ENCODE measurements around the gene FOXQ1. TPM values are rescaled to one million over a fixed set of nuclear protein-coding genes. Genes with fewer than 3 reads are reported as not detected.

Gene FOXQ1
- total and polyA plus RNA-seq, 2 of the 13 experiments (the other 11 are each of a cell fraction or from before 2014, with no cell fraction given) = 35.2 to 39.8 TPM

GRCh38 chr6:1267790-1268762, 43.8 kb upstream of the FOXQ1 start (continued):
- no peak for TF ChIP-seq NFYB (CRISPR knock-in tag; IDR thresholded peaks at IDR 0.05)
- TF ChIP-seq RARA (CRISPR knock-in tag; IDR thresholded peaks at IDR 0.05) = peak; percentile 98
- TF ChIP-seq SCMH1 (CRISPR knock-in tag; IDR thresholded peaks at IDR 0.05; ENCODE audit: borderline replicate concordance) = no peak
- no peak for TF ChIP-seq ZNF44 (CRISPR knock-in tag; IDR thresholded peaks at IDR 0.05)
- peak; percentile 25; the same call in 1 of the 2 replicates for TF ChIP-seq ZNF841 (CRISPR knock-in tag; IDR thresholded peaks at IDR 0.05; ENCODE audit: borderline replicate concordance)
- TF ChIP-seq, protein P1, sequence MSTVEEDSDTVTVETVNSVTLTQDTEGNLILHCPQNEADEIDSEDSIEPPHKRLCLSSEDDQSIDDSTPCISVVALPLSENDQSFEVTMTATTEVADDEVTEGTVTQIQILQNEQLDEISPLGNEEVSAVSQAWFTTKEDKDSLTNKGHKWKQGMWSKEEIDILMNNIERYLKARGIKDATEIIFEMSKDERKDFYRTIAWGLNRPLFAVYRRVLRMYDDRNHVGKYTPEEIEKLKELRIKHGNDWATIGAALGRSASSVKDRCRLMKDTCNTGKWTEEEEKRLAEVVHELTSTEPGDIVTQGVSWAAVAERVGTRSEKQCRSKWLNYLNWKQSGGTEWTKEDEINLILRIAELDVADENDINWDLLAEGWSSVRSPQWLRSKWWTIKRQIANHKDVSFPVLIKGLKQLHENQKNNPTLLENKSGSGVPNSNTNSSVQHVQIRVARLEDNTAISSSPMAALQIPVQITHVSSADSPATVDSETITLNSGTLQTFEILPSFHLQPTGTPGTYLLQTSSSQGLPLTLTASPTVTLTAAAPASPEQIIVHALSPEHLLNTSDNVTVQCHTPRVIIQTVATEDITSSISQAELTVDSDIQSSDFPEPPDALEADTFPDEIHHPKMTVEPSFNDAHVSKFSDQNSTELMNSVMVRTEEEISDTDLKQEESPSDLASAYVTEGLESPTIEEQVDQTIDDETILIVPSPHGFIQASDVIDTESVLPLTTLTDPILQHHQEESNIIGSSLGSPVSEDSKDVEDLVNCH (CRISPR knock-in tag; IDR thresholded peaks at IDR 0.05) = no peak
- TF ChIP-seq PBX2 (CRISPR knock-in tag; IDR thresholded peaks at IDR 0.05) = peak; percentile 60
- TF ChIP-seq, protein P2, sequence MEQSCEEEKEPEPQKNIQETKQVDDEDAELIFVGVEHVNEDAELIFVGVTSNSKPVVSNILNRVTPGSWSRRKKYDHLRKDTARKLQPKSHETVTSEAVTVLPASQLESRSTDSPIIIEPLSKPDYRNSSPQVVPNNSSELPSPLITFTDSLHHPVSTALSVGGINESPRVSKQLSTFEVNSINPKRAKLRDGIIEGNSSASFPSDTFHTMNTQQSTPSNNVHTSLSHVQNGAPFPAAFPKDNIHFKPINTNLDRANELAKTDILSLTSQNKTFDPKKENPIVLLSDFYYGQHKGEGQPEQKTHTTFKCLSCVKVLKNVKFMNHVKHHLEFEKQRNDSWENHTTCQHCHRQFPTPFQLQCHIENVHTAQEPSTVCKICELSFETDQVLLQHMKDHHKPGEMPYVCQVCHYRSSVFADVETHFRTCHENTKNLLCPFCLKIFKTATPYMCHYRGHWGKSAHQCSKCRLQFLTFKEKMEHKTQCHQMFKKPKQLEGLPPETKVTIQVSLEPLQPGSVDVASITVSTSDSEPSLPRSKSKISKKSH (CRISPR knock-in tag; IDR thresholded peaks at IDR 0.05; ENCODE audit: borderline replicate concordance) = no peak
- TF ChIP-seq ZNF260 (CRISPR knock-in tag; IDR thresholded peaks at IDR 0.05; ENCODE audit: borderline replicate concordance, low read depth) = no peak; the same call in 1 of the 2 replicates
- no peak; the same call in 1 of the 2 replicates for TF ChIP-seq PRDM15 (CRISPR knock-in tag; IDR thresholded peaks at IDR 0.05)
- TF ChIP-seq, protein P3, sequence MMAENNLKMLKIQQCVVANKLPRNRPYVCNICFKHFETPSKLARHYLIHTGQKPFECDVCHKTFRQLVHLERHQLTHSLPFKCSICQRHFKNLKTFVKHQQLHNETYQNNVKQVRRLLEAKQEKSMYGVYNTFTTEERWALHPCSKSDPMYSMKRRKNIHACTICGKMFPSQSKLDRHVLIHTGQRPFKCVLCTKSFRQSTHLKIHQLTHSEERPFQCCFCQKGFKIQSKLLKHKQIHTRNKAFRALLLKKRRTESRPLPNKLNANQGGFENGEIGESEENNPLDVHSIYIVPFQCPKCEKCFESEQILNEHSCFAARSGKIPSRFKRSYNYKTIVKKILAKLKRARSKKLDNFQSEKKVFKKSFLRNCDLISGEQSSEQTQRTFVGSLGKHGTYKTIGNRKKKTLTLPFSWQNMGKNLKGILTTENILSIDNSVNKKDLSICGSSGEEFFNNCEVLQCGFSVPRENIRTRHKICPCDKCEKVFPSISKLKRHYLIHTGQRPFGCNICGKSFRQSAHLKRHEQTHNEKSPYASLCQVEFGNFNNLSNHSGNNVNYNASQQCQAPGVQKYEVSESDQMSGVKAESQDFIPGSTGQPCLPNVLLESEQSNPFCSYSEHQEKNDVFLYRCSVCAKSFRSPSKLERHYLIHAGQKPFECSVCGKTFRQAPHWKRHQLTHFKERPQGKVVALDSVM (CRISPR knock-in tag; IDR thresholded peaks at IDR 0.05) = peak; percentile 47
- no peak for TF ChIP-seq CHD2 (IDR thresholded peaks at IDR 0.05; ENCODE audit: low read depth, low read length)
- TF ChIP-seq, protein P4, sequence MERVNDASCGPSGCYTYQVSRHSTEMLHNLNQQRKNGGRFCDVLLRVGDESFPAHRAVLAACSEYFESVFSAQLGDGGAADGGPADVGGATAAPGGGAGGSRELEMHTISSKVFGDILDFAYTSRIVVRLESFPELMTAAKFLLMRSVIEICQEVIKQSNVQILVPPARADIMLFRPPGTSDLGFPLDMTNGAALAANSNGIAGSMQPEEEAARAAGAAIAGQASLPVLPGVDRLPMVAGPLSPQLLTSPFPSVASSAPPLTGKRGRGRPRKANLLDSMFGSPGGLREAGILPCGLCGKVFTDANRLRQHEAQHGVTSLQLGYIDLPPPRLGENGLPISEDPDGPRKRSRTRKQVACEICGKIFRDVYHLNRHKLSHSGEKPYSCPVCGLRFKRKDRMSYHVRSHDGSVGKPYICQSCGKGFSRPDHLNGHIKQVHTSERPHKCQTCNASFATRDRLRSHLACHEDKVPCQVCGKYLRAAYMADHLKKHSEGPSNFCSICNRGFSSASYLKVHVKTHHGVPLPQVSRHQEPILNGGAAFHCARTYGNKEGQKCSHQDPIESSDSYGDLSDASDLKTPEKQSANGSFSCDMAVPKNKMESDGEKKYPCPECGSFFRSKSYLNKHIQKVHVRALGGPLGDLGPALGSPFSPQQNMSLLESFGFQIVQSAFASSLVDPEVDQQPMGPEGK (CRISPR knock-in tag; IDR thresholded peaks at IDR 0.05) = peak; percentile 92
- no peak for TF ChIP-seq ZNF879 (CRISPR knock-in tag; IDR thresholded peaks at IDR 0.05)
